ENCODE results near the gene HMSD.

The HMSD gene

GRCh38 chr18:63997041-63997440 lies 47.9 kb downstream of the HMSD start:
- DNase-seq, result no peak

GRCh38 chr18:63997606-63998005 lies 48.5 kb downstream of the HMSD start:
- DNase-seq, result no peak

GRCh38 chr18:63999871-64000270 lies 50.8 kb downstream of the HMSD start:
- no peak for DNase-seq

- DNase-seq, result no peak
These were observed 53.5 kb downstream of the HMSD start for GRCh38 chr18:64002581-64002980.

- DNase-seq, result no peak
These were observed 60.2 kb downstream of the HMSD start for GRCh38 chr18:64009305-64009704.

All from islet precursor cell (in vitro differentiated cells).